A549 (cell line): ENCODE results near the gene SRSF10.

ENCODE experiments used
- EHMT2 ChIP-seq: fragments of 200-600 bp; sonication (generic); IDR thresholded peaks from 2 replicates; pipeline ENCODE4 v1.6.1; 2016; ENCODE audit warnings: antibody characterized with exemption, low read depth, mild to moderate bottlenecking, moderate library complexity
- HOXB5 ChIP-seq: fragments of 250-450 bp; sonication (Bioruptor Pico); IDR thresholded peaks from 2 replicates; pipeline ENCODE4 v1.5.0; 2020; ENCODE audit warnings: mild to moderate bottlenecking, moderate library complexity
- JUNB ChIP-seq: fragments of >200 bp; sonication (Bioruptor Twin); formaldehyde crosslinking; IDR thresholded peaks from 2 replicates; pipeline ENCODE4 v1.6.1; 2016
- MAFK ChIP-seq: fragments of 450-650 bp; IDR thresholded peaks from 2 replicates; pipeline ENCODE4 v1.6.1; 2014; ENCODE audit not compliant: partially characterized antibody
- MAZ ChIP-seq: fragments of 150-350 bp; IDR thresholded peaks from 2 replicates; pipeline ENCODE4 v1.6.1; 2014; ENCODE audit warnings: antibody characterized with exemption, low read depth, low read length, borderline replicate concordance
- MYC ChIP-seq: IDR thresholded peaks from 2 replicates; pipeline ENCODE4 v1.6.1; 2012; ENCODE audit warnings: mild to moderate bottlenecking, inconsistent platforms, low read length, improper control_type of control experiment, borderline replicate concordance
- POLR2A ChIP-seq: IDR thresholded peaks from 2 replicates; pipeline ENCODE4 v1.6.1; 2012; ENCODE audit warnings: mild to moderate bottlenecking, low read length
- POLR2AphosphoS2 ChIP-seq: conservative IDR thresholded peaks from 2 replicates; pipeline ENCODE4 v1.6.1; 2012; ENCODE audit warnings: low read length, improper control_type of control experiment, inconsistent platforms
- RCOR1 ChIP-seq: fragments of 150-350 bp; IDR thresholded peaks from 2 replicates; pipeline ENCODE4 v1.6.1; 2014; ENCODE audit warnings: antibody characterized with exemption, low read length, low read depth
- ZFP36 ChIP-seq: fragments of 450-650 bp; IDR thresholded peaks from 2 replicates; pipeline ENCODE4 v1.6.1; 2014; ENCODE audit warnings: borderline replicate concordance; ENCODE audit not compliant: partially characterized antibody
- TF ChIP-seq, protein P1 (sequence below): fragments of >200 bp; sonication (Bioruptor Twin); formaldehyde crosslinking; IDR thresholded peaks from 3 replicates; pipeline ENCODE4 v1.5.1; 2016
- TF ChIP-seq, protein P2 (sequence below): fragments of 200-600 bp; sonication (generic); IDR thresholded peaks from 2 replicates; pipeline ENCODE4 v1.6.1; 2016; ENCODE audit warnings: antibody characterized with exemption, mild to moderate bottlenecking, moderate library complexity
- TF ChIP-seq, protein P3 (sequence below): fragments of 450-650 bp; IDR thresholded peaks from 2 replicates; pipeline ENCODE4 v1.6.1; 2014; ENCODE audit warnings: antibody characterized with exemption

DNA sequence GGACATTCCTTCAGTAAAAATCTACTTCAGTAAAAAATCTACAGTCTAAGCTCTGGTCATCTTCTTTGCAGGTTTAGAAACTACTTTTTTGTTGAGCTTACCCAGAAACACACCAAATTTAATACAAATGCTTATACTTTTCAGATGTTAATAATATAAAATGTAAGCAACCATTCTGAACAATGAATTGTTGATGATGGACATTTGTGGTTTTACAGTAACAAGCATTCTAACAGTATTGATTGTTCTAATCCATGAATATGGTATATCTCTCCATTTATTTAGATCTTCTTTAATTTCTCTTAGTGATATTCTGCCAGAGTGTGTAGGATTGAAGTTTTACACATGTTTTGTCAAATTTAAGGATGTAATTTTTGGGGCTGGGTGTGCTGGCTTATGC, 27.0 kb upstream of the SRSF10 start:
- TF ChIP-seq, protein P1, sequence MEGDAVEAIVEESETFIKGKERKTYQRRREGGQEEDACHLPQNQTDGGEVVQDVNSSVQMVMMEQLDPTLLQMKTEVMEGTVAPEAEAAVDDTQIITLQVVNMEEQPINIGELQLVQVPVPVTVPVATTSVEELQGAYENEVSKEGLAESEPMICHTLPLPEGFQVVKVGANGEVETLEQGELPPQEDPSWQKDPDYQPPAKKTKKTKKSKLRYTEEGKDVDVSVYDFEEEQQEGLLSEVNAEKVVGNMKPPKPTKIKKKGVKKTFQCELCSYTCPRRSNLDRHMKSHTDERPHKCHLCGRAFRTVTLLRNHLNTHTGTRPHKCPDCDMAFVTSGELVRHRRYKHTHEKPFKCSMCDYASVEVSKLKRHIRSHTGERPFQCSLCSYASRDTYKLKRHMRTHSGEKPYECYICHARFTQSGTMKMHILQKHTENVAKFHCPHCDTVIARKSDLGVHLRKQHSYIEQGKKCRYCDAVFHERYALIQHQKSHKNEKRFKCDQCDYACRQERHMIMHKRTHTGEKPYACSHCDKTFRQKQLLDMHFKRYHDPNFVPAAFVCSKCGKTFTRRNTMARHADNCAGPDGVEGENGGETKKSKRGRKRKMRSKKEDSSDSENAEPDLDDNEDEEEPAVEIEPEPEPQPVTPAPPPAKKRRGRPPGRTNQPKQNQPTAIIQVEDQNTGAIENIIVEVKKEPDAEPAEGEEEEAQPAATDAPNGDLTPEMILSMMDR = no peak
- TF ChIP-seq HOXB5 (no peak), POLR2AphosphoS2 (no peak), MYC (no peak), MAZ (no peak), JUNB (no peak), ZFP36 (no peak), POLR2A (no peak), EHMT2 (no peak), RCOR1 (no peak), MAFK (no peak)
- TF ChIP-seq, protein P2, sequence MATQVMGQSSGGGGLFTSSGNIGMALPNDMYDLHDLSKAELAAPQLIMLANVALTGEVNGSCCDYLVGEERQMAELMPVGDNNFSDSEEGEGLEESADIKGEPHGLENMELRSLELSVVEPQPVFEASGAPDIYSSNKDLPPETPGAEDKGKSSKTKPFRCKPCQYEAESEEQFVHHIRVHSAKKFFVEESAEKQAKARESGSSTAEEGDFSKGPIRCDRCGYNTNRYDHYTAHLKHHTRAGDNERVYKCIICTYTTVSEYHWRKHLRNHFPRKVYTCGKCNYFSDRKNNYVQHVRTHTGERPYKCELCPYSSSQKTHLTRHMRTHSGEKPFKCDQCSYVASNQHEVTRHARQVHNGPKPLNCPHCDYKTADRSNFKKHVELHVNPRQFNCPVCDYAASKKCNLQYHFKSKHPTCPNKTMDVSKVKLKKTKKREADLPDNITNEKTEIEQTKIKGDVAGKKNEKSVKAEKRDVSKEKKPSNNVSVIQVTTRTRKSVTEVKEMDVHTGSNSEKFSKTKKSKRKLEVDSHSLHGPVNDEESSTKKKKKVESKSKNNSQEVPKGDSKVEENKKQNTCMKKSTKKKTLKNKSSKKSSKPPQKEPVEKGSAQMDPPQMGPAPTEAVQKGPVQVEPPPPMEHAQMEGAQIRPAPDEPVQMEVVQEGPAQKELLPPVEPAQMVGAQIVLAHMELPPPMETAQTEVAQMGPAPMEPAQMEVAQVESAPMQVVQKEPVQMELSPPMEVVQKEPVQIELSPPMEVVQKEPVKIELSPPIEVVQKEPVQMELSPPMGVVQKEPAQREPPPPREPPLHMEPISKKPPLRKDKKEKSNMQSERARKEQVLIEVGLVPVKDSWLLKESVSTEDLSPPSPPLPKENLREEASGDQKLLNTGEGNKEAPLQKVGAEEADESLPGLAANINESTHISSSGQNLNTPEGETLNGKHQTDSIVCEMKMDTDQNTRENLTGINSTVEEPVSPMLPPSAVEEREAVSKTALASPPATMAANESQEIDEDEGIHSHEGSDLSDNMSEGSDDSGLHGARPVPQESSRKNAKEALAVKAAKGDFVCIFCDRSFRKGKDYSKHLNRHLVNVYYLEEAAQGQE = no peak
- TF ChIP-seq, protein P3, sequence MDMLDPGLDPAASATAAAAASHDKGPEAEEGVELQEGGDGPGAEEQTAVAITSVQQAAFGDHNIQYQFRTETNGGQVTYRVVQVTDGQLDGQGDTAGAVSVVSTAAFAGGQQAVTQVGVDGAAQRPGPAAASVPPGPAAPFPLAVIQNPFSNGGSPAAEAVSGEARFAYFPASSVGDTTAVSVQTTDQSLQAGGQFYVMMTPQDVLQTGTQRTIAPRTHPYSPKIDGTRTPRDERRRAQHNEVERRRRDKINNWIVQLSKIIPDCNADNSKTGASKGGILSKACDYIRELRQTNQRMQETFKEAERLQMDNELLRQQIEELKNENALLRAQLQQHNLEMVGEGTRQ = no peak
